ENCODE measurements around the gene RBM6. TPM values are rescaled to one million over a fixed set of nuclear protein-coding genes. Genes with fewer than 3 reads are reported as not detected.
"Not testable (repeated sequence)": the region's sequence is repeated elsewhere in the genome, so short reads cannot be mapped to it uniquely, and the experiment has no call there.

Gene RBM6
- total and polyA plus RNA-seq, 2 donors (not counting 1 experiment from before 2014, with no cell fraction given): 40.1 to 46.1 TPM

- Histone ChIP-seq H3K27me3 (ENCODE audit: control insufficient read depth, insufficient read depth, low read length) (no peaks in the 10 kb centered on the region), H3K36me3 (ENCODE audit: control insufficient read depth, insufficient read depth, low read length) (peaks cover 3% of the 10 kb centered on the region), H3K79me2 (ENCODE audit: control insufficient read depth, insufficient read depth, low read length) (no peaks in the 10 kb centered on the region), H4K20me1 (ENCODE audit: control insufficient read depth, extremely low read depth, insufficient read depth, low read length) (no peaks in the 10 kb centered on the region), H3K4me3 (replicated peaks in 1 of 4; ENCODE audit: control extremely low read depth in 1 of 4, insufficient read depth in 1 of 4, low read depth in 3 of 4, low read length in 4 of 4) (no peak overlapping the region), H3K9me3 (ENCODE audit: control insufficient read depth, insufficient read depth, low read depth, low read length) (no peaks in the 10 kb centered on the region), H3K9ac (ENCODE audit: insufficient read depth, low read length) (no peak overlapping the region), H2AFZ (ENCODE audit: low read length) (no peak overlapping the region), H3K4me1 (ENCODE audit: control insufficient read depth, extremely low read depth, insufficient read depth, low read length) (no peaks in the 10 kb centered on the region), H3K4me2 (ENCODE audit: extremely low read depth, insufficient read depth, low read length) (no peak overlapping the region), H3K27ac (ENCODE audit: insufficient read depth, low read length) (no peak overlapping the region)
- DNase-seq (ENCODE audit: low read depth in 2 of 2): peak; percentile 34 to 49
- TF ChIP-seq EZH2 (IDR thresholded peaks at IDR 0.05; ENCODE audit: low read length, missing control alignments) (no peak), CTCF (conservative IDR thresholded peaks at IDR 0.05 in 1 of 2, IDR thresholded peaks at IDR 0.05 in 1 of 2; ENCODE audit: low read depth in 1 of 2, low read length in 2 of 2) (no peak)
Observed at GRCh38 chr3:49916686-49917085, 23.3 kb upstream of the RBM6 start.

- not testable (repeated sequence) for H2AFZ ChIP-seq (ENCODE audit: low read length); H3K36me3 ChIP-seq (ENCODE audit: control insufficient read depth, insufficient read depth, low read length); H3K27ac ChIP-seq (ENCODE audit: insufficient read depth, low read length); H3K4me1 ChIP-seq (ENCODE audit: control insufficient read depth, extremely low read depth, insufficient read depth, low read length); H3K4me3 ChIP-seq (replicated peaks in 1 of 4; ENCODE audit: control extremely low read depth in 1 of 4, insufficient read depth in 1 of 4, low read depth in 3 of 4, low read length in 4 of 4); H3K27me3 ChIP-seq (ENCODE audit: control insufficient read depth, insufficient read depth, low read length); DNase-seq (ENCODE audit: low read depth in 2 of 2); H3K79me2 ChIP-seq (ENCODE audit: control insufficient read depth, insufficient read depth, low read length); H3K9me3 ChIP-seq (ENCODE audit: control insufficient read depth, insufficient read depth, low read depth, low read length); H4K20me1 ChIP-seq (ENCODE audit: control insufficient read depth, extremely low read depth, insufficient read depth, low read length); H3K9ac ChIP-seq (ENCODE audit: insufficient read depth, low read length); H3K4me2 ChIP-seq (ENCODE audit: extremely low read depth, insufficient read depth, low read length)
Observed at GRCh38 chr3:49917806-49918590, 22.0 kb upstream of the RBM6 start.

- peak; percentile 83 to 85 for DNase-seq (ENCODE audit: low read depth in 2 of 2)
- H2AFZ ChIP-seq (ENCODE audit: low read length): no peak overlapping the region
Observed at GRCh38 chr3:49924683-49925082, 15.3 kb upstream of the RBM6 start.

More at GRCh38 chr3:49924683-49925082, 15.3 kb upstream of the RBM6 start:
- Histone ChIP-seq H3K4me3 (replicated peaks in 1 of 4; ENCODE audit: control extremely low read depth in 1 of 4, insufficient read depth in 1 of 4, low read depth in 3 of 4, low read length in 4 of 4) (no peak overlapping the region), H3K9ac (ENCODE audit: insufficient read depth, low read length) (no peak overlapping the region), H3K27ac (ENCODE audit: insufficient read depth, low read length) (no peak overlapping the region), H3K4me1 (ENCODE audit: control insufficient read depth, extremely low read depth, insufficient read depth, low read length) (peaks cover 3% of the 10 kb centered on the region), H3K4me2 (ENCODE audit: extremely low read depth, insufficient read depth, low read length) (no peak overlapping the region), H3K79me2 (ENCODE audit: control insufficient read depth, insufficient read depth, low read length) (peaks cover 2% of the 10 kb centered on the region), H3K36me3 (ENCODE audit: control insufficient read depth, insufficient read depth, low read length) (no peaks in the 10 kb centered on the region), H4K20me1 (ENCODE audit: control insufficient read depth, extremely low read depth, insufficient read depth, low read length) (no peaks in the 10 kb centered on the region), H3K9me3 (ENCODE audit: control insufficient read depth, insufficient read depth, low read depth, low read length) (no peaks in the 10 kb centered on the region), H3K27me3 (ENCODE audit: control insufficient read depth, insufficient read depth, low read length) (no peaks in the 10 kb centered on the region)
- TF ChIP-seq CTCF (conservative IDR thresholded peaks at IDR 0.05 in 1 of 2, IDR thresholded peaks at IDR 0.05 in 1 of 2; ENCODE audit: low read depth in 1 of 2, low read length in 2 of 2): no peak
- no peak for TF ChIP-seq EZH2 (IDR thresholded peaks at IDR 0.05; ENCODE audit: low read length, missing control alignments)

All from fibroblast of lung (primary cell).